ENCODE results near the gene NABP1.

DNA sequence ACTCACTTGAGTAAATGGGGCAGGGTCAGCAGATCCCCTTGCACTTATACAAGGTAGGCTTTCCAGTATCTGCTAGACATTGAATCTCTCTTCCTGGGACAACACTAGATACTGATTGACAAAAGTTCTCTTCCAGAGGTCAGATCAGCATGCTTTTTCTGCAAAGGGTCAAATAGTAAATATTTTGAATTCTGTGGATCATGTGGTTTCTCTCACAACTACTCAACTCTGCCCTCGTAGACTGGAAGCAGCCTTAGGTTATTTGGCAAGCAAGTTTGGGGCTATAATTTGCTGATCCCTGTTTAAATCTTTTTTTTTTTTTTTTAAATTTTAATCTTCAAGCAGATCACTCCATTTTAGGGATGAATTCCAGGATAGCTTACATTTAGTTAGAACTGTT, 17.4 kb upstream of the NABP1 start:
- no peak for TF ChIP-seq POLR2A (IDR thresholded peaks at IDR 0.05)
- TF ChIP-seq, protein P1, sequence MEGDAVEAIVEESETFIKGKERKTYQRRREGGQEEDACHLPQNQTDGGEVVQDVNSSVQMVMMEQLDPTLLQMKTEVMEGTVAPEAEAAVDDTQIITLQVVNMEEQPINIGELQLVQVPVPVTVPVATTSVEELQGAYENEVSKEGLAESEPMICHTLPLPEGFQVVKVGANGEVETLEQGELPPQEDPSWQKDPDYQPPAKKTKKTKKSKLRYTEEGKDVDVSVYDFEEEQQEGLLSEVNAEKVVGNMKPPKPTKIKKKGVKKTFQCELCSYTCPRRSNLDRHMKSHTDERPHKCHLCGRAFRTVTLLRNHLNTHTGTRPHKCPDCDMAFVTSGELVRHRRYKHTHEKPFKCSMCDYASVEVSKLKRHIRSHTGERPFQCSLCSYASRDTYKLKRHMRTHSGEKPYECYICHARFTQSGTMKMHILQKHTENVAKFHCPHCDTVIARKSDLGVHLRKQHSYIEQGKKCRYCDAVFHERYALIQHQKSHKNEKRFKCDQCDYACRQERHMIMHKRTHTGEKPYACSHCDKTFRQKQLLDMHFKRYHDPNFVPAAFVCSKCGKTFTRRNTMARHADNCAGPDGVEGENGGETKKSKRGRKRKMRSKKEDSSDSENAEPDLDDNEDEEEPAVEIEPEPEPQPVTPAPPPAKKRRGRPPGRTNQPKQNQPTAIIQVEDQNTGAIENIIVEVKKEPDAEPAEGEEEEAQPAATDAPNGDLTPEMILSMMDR (IDR thresholded peaks at IDR 0.05): no peak

All from Peyer's patch (tissue), 4 donors.